ENCODE results near the gene GPT2.

DNA sequence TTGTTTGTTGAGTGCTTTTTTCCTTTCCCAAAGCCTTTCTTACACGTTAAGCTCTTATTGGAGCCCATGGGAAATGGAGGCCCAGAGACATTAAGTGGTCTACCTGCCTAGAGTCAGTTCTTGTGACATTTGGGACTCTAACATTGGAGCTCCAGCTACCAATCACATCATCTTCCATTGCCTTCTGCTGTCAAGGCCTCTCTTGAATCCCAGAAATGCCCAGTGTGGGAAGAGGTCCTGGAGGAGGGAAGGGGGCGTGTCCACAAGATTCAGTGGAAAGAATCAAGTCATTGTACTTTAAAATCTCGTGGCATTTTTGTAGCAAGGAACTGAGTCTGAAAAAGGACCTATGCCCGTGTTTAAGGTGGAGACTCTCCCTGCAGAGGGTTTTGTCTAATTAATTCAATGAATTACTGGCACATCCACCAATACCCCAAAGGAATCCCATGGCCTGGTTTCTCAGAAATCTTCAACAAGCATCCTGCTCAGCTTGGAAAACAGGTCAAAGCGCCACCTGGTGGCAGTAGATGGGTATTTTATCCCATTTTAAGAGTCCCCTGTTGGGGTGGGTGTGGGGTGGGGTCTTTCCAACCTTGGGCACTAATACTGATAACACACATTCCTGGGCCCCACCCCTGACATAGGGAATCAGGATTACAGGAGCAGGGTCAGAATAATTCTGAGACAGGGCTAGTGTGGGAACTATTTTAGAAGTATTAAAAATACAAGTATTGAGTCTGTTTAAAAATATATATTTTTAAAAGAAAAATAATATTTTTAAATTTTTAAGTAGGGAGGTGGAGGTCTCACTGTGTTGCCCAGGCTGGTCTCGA, 24.6 kb downstream of the GPT2 start:
- TF ChIP-seq CSDC2 (CRISPR knock-in tag; IDR thresholded peaks at IDR 0.05) (no peak), TCF4 (CRISPR knock-in tag; IDR thresholded peaks at IDR 0.05; ENCODE audit: borderline replicate concordance) (no peak), ARNTL (CRISPR knock-in tag; IDR thresholded peaks at IDR 0.05; ENCODE audit: borderline replicate concordance, low read depth) (no peak), ESRRG (CRISPR knock-in tag; IDR thresholded peaks at IDR 0.05) (no peak), ZFP30 (CRISPR knock-in tag; IDR thresholded peaks at IDR 0.05) (no peak)
- TF ChIP-seq, protein P1, sequence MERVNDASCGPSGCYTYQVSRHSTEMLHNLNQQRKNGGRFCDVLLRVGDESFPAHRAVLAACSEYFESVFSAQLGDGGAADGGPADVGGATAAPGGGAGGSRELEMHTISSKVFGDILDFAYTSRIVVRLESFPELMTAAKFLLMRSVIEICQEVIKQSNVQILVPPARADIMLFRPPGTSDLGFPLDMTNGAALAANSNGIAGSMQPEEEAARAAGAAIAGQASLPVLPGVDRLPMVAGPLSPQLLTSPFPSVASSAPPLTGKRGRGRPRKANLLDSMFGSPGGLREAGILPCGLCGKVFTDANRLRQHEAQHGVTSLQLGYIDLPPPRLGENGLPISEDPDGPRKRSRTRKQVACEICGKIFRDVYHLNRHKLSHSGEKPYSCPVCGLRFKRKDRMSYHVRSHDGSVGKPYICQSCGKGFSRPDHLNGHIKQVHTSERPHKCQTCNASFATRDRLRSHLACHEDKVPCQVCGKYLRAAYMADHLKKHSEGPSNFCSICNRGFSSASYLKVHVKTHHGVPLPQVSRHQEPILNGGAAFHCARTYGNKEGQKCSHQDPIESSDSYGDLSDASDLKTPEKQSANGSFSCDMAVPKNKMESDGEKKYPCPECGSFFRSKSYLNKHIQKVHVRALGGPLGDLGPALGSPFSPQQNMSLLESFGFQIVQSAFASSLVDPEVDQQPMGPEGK (CRISPR knock-in tag; IDR thresholded peaks at IDR 0.05; ENCODE audit: borderline replicate concordance): no peak
